Measurements from ENCODE around the gene DPT.
"Not testable (repeated sequence)": the region's sequence is repeated elsewhere in the genome, so short reads cannot be mapped to it uniquely, and the experiment has no call there.

The DPT gene

GRCh38 chr1:168728473-168729404 lies at the start of gene DPT:
Gene DPT (minus strand): TSS chr1:168729206. CDS start chr1:168729174, 32 bp downstream.
- peak within 1 kb of the TSS; percentile 61 to 70 for H3K4me3 ChIP-seq (ENCODE audit: low read length in 2 of 2)
- no peaks in the 10 kb centered on the region for H3K36me3 ChIP-seq (ENCODE audit: control insufficient read depth in 2 of 2, insufficient read depth in 2 of 2, low read length in 2 of 2)
- peak within 1 kb of the TSS; percentile 35 to 47 for H3K9ac ChIP-seq (ENCODE audit: low read length in 2 of 2)
- H3K4me1 ChIP-seq (ENCODE audit: control insufficient read depth, insufficient read depth, low read length): no peaks in the 10 kb centered on the region
- H3K9me3 ChIP-seq (ENCODE audit: control insufficient read depth in 2 of 2, low read length in 2 of 2): no peaks in the 10 kb centered on the region
- no peaks in the 10 kb centered on the region for H3K27me3 ChIP-seq (ENCODE audit: control insufficient read depth in 1 of 2, insufficient read depth in 2 of 2, low read length in 2 of 2)
- peak within 1 kb of the TSS; percentile 37 for H3K27ac ChIP-seq (ENCODE audit: low read length)

DNA sequence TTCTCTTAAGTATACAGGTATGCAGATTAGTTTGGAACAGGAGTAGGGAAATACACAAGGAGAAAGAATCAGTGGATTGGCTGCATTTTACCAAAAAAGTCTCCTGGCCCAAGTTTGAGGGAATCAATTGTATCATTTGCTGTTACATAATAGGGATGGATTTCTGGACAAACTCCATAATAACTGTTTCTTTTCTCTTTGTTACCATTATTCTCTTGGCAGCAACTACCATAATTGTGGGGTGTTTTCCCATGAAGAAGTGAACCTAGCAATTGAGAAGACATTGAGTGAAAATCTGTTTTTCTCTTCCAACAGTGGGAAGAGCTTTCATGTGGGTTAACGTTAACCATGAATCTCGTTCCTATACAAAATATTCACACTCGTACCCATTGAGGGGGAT lies 46.4 kb upstream of the DPT start:
- Histone ChIP-seq H3K4me3 (ENCODE audit: low read length in 2 of 2) (no peak overlapping the region), H3K27ac (ENCODE audit: low read length) (no peak overlapping the region), H3K4me1 (ENCODE audit: control insufficient read depth, insufficient read depth, low read length) (peaks cover 9% of the 10 kb centered on the region)

GRCh38 chr1:168774241-168774640 lies 45.2 kb upstream of the DPT start:
- Histone ChIP-seq H3K36me3 (ENCODE audit: control insufficient read depth in 2 of 2, insufficient read depth in 2 of 2, low read length in 2 of 2) (no peaks in the 10 kb centered on the region), H3K27me3 (ENCODE audit: control insufficient read depth in 1 of 2, insufficient read depth in 2 of 2, low read length in 2 of 2) (no peaks in the 10 kb centered on the region), H3K4me1 (ENCODE audit: control insufficient read depth, insufficient read depth, low read length) (peaks cover 9% of the 10 kb centered on the region), H3K9ac (ENCODE audit: low read length in 2 of 2) (no peak overlapping the region), H3K4me3 (ENCODE audit: low read length in 2 of 2) (no peak overlapping the region), H3K27ac (ENCODE audit: low read length) (no peak overlapping the region), H3K9me3 (ENCODE audit: control insufficient read depth in 2 of 2, low read length in 2 of 2) (no peaks in the 10 kb centered on the region)

More for the DNA sequence above, 46.4 kb upstream of the DPT start:
- Histone ChIP-seq H3K9ac (ENCODE audit: low read length in 2 of 2) (no peak overlapping the region), H3K27me3 (ENCODE audit: control insufficient read depth in 1 of 2, insufficient read depth in 2 of 2, low read length in 2 of 2) (no peaks in the 10 kb centered on the region), H3K9me3 (ENCODE audit: control insufficient read depth in 2 of 2, low read length in 2 of 2) (no peaks in the 10 kb centered on the region), H3K36me3 (ENCODE audit: control insufficient read depth in 2 of 2, insufficient read depth in 2 of 2, low read length in 2 of 2) (no peaks in the 10 kb centered on the region)

- Histone ChIP-seq H3K4me1 (ENCODE audit: control insufficient read depth, insufficient read depth, low read length) (peaks cover 9% of the 10 kb centered on the region), H3K27me3 (ENCODE audit: control insufficient read depth in 1 of 2, insufficient read depth in 2 of 2, low read length in 2 of 2) (no peaks in the 10 kb centered on the region), H3K9me3 (ENCODE audit: control insufficient read depth in 2 of 2, low read length in 2 of 2) (no peaks in the 10 kb centered on the region), H3K9ac (ENCODE audit: low read length in 2 of 2) (no peak overlapping the region), H3K36me3 (ENCODE audit: control insufficient read depth in 2 of 2, insufficient read depth in 2 of 2, low read length in 2 of 2) (no peaks in the 10 kb centered on the region), H3K27ac (ENCODE audit: low read length) (no peak overlapping the region), H3K4me3 (ENCODE audit: low read length in 2 of 2) (peak overlapping the region in 1 of 2 donors; percentile 6)
These were observed 43.5 kb upstream of the DPT start for GRCh38 chr1:168772428-168773060.

- H3K9ac ChIP-seq (ENCODE audit: low read length in 2 of 2): no peak overlapping the region
- no peaks in the 10 kb centered on the region for H3K9me3 ChIP-seq (ENCODE audit: control insufficient read depth in 2 of 2, low read length in 2 of 2)
- H3K27me3 ChIP-seq (ENCODE audit: control insufficient read depth in 1 of 2, insufficient read depth in 2 of 2, low read length in 2 of 2): no peaks in the 10 kb centered on the region
- H3K27ac ChIP-seq (ENCODE audit: low read length): no peak overlapping the region
- peaks cover 9% of the 10 kb centered on the region for H3K4me1 ChIP-seq (ENCODE audit: control insufficient read depth, insufficient read depth, low read length)
- no peak overlapping the region for H3K4me3 ChIP-seq (ENCODE audit: low read length in 2 of 2)
- H3K36me3 ChIP-seq (ENCODE audit: control insufficient read depth in 2 of 2, insufficient read depth in 2 of 2, low read length in 2 of 2): no peaks in the 10 kb centered on the region
These were observed 42.2 kb upstream of the DPT start for GRCh38 chr1:168771104-168771630.

GRCh38 chr1:168769893-168770292 lies 40.9 kb upstream of the DPT start:
- H3K27me3 ChIP-seq (ENCODE audit: control insufficient read depth in 1 of 2, insufficient read depth in 2 of 2, low read length in 2 of 2); H3K9ac ChIP-seq (ENCODE audit: low read length in 2 of 2); H3K4me1 ChIP-seq (ENCODE audit: control insufficient read depth, insufficient read depth, low read length); H3K9me3 ChIP-seq (ENCODE audit: control insufficient read depth in 2 of 2, low read length in 2 of 2); H3K27ac ChIP-seq (ENCODE audit: low read length); H3K36me3 ChIP-seq (ENCODE audit: control insufficient read depth in 2 of 2, insufficient read depth in 2 of 2, low read length in 2 of 2); H3K4me3 ChIP-seq (ENCODE audit: low read length in 2 of 2): not testable (repeated sequence)

- Histone ChIP-seq H3K4me1 (ENCODE audit: control insufficient read depth, insufficient read depth, low read length) (peaks cover 3% of the 10 kb centered on the region), H3K27me3 (ENCODE audit: control insufficient read depth in 1 of 2, insufficient read depth in 2 of 2, low read length in 2 of 2) (no peaks in the 10 kb centered on the region), H3K9ac (ENCODE audit: low read length in 2 of 2) (no peak overlapping the region), H3K27ac (ENCODE audit: low read length) (no peak overlapping the region), H3K9me3 (ENCODE audit: control insufficient read depth in 2 of 2, low read length in 2 of 2) (no peaks in the 10 kb centered on the region), H3K4me3 (ENCODE audit: low read length in 2 of 2) (no peak overlapping the region), H3K36me3 (ENCODE audit: control insufficient read depth in 2 of 2, insufficient read depth in 2 of 2, low read length in 2 of 2) (no peaks in the 10 kb centered on the region)
These were observed 39.0 kb upstream of the DPT start for GRCh38 chr1:168767894-168768584.

- Histone ChIP-seq H3K36me3 (ENCODE audit: control insufficient read depth in 2 of 2, insufficient read depth in 2 of 2, low read length in 2 of 2) (no peaks in the 10 kb centered on the region), H3K4me3 (ENCODE audit: low read length in 2 of 2) (no peak overlapping the region), H3K4me1 (ENCODE audit: control insufficient read depth, insufficient read depth, low read length) (no peaks in the 10 kb centered on the region), H3K27me3 (ENCODE audit: control insufficient read depth in 1 of 2, insufficient read depth in 2 of 2, low read length in 2 of 2) (no peaks in the 10 kb centered on the region), H3K27ac (ENCODE audit: low read length) (no peak overlapping the region), H3K9ac (ENCODE audit: low read length in 2 of 2) (no peak overlapping the region), H3K9me3 (ENCODE audit: control insufficient read depth in 2 of 2, low read length in 2 of 2) (no peaks in the 10 kb centered on the region)
These were observed 37.6 kb upstream of the DPT start for GRCh38 chr1:168766568-168766967.

DNA sequence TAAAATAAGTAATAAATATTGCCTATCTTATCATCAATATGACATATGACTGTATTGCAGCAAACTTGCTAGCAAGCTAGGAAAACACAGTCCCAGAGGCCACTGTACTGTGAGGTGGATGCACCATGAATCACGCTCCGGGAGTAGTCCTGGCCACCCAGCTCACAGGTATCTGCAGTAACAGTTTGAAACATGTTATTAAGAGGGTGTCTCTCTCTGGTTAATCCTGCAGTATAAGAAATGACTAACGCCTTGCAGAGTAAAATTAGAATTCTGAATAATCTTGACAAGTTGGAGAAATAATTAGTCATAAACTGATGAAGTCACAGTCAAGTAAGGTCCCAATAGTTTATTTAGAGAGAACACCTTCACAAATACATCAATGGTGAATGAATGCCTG lies 34.0 kb upstream of the DPT start:
- Histone ChIP-seq H3K4me1 (ENCODE audit: control insufficient read depth, insufficient read depth, low read length) (no peaks in the 10 kb centered on the region), H3K9me3 (ENCODE audit: control insufficient read depth in 2 of 2, low read length in 2 of 2) (no peaks in the 10 kb centered on the region), H3K9ac (ENCODE audit: low read length in 2 of 2) (no peak overlapping the region), H3K27me3 (ENCODE audit: control insufficient read depth in 1 of 2, insufficient read depth in 2 of 2, low read length in 2 of 2) (no peaks in the 10 kb centered on the region), H3K36me3 (ENCODE audit: control insufficient read depth in 2 of 2, insufficient read depth in 2 of 2, low read length in 2 of 2) (no peaks in the 10 kb centered on the region), H3K27ac (ENCODE audit: low read length) (no peak overlapping the region), H3K4me3 (ENCODE audit: low read length in 2 of 2) (no peak overlapping the region)

GRCh38 chr1:168762473-168762872 lies 33.5 kb upstream of the DPT start:
- Histone ChIP-seq H3K4me3 (ENCODE audit: low read length in 2 of 2) (no peak overlapping the region), H3K9ac (ENCODE audit: low read length in 2 of 2) (no peak overlapping the region), H3K4me1 (ENCODE audit: control insufficient read depth, insufficient read depth, low read length) (no peaks in the 10 kb centered on the region), H3K9me3 (ENCODE audit: control insufficient read depth in 2 of 2, low read length in 2 of 2) (no peaks in the 10 kb centered on the region), H3K36me3 (ENCODE audit: control insufficient read depth in 2 of 2, insufficient read depth in 2 of 2, low read length in 2 of 2) (no peaks in the 10 kb centered on the region), H3K27ac (ENCODE audit: low read length) (no peak overlapping the region), H3K27me3 (ENCODE audit: control insufficient read depth in 1 of 2, insufficient read depth in 2 of 2, low read length in 2 of 2) (no peaks in the 10 kb centered on the region)

All from stomach smooth muscle (tissue), 2 donors.